ENCODE data around the gene B4GALNT4.
"Not testable (repeated sequence)": the region's sequence is repeated elsewhere in the genome, so short reads cannot be mapped to it uniquely, and the experiment has no call there.

Gene B4GALNT4

GRCh38 chr11:335779-336658 is 33.3 kb upstream of the B4GALNT4 start:
- DNase-seq (ENCODE audit: low read depth), result peak; percentile 45

GRCh38 chr11:336659-337198 is 32.6 kb upstream of the B4GALNT4 start:
- no peak for DNase-seq (ENCODE audit: low read depth)

GRCh38 chr11:337711-338110 is 31.6 kb upstream of the B4GALNT4 start:
- DNase-seq (ENCODE audit: low read depth), result no peak

GRCh38 chr11:339963-340362 is 29.3 kb upstream of the B4GALNT4 start:
- DNase-seq (ENCODE audit: low read depth), result no peak

GRCh38 chr11:340539-341512 is 28.5 kb upstream of the B4GALNT4 start:
- DNase-seq (ENCODE audit: low read depth), result no peak

- no peak for DNase-seq (ENCODE audit: low read depth)
These were observed 27.0 kb upstream of the B4GALNT4 start for GRCh38 chr11:342328-342727.

- DNase-seq (ENCODE audit: low read depth), result no peak
These were observed 24.3 kb upstream of the B4GALNT4 start for GRCh38 chr11:344836-345578.

GRCh38 chr11:346529-346928 is 22.8 kb upstream of the B4GALNT4 start:
- DNase-seq (ENCODE audit: low read depth), result no peak

GRCh38 chr11:349270-349954 is 19.9 kb upstream of the B4GALNT4 start:
- DNase-seq (ENCODE audit: low read depth), result not testable (repeated sequence)

GRCh38 chr11:350033-350722 is 19.1 kb upstream of the B4GALNT4 start:
- not testable (repeated sequence) for DNase-seq (ENCODE audit: low read depth)

GRCh38 chr11:350723-351255 is 18.5 kb upstream of the B4GALNT4 start:
- peak; percentile 85 for DNase-seq (ENCODE audit: low read depth)

- no peak for DNase-seq (ENCODE audit: low read depth)
These were observed 17.9 kb upstream of the B4GALNT4 start for GRCh38 chr11:351411-351810.

- DNase-seq (ENCODE audit: low read depth), result no peak
These were observed 16.8 kb upstream of the B4GALNT4 start for GRCh38 chr11:352456-353031.

- DNase-seq (ENCODE audit: low read depth), result peak; percentile 64
These were observed 16.0 kb upstream of the B4GALNT4 start for GRCh38 chr11:353179-353873.

GRCh38 chr11:355581-356458 is 13.5 kb upstream of the B4GALNT4 start:
- peak; percentile 96 for DNase-seq (ENCODE audit: low read depth)

GRCh38 chr11:356610-357009 is 12.7 kb upstream of the B4GALNT4 start:
- no peak for DNase-seq (ENCODE audit: low read depth)

- DNase-seq (ENCODE audit: low read depth), result no peak
These were observed 11.7 kb upstream of the B4GALNT4 start for GRCh38 chr11:357582-357981.

- DNase-seq (ENCODE audit: low read depth), result no peak
These were observed 11.0 kb upstream of the B4GALNT4 start for GRCh38 chr11:358129-358800.

Measured in amniotic epithelial cell (primary cell).